GM20000 (cell line): Measurements from ENCODE around the gene CALR3.
"Not testable (repeated sequence)": the region's sequence is repeated elsewhere in the genome, so short reads cannot be mapped to it uniquely, and the experiment has no call there.

ENCODE experiments used
- DNase-seq: peaks from one replicate; pipeline ENCODE4 v3.0.0; 2012; ENCODE audit warnings: low spot score
- TF ChIP-seq, protein P1 (sequence below): IDR thresholded peaks from 2 replicates; pipeline ENCODE4 v1.5.1; 2012; ENCODE audit warnings: mild to moderate bottlenecking, control low read depth; ENCODE audit errors: extremely low read depth, missing control alignments

CALR3 gene, protein sequence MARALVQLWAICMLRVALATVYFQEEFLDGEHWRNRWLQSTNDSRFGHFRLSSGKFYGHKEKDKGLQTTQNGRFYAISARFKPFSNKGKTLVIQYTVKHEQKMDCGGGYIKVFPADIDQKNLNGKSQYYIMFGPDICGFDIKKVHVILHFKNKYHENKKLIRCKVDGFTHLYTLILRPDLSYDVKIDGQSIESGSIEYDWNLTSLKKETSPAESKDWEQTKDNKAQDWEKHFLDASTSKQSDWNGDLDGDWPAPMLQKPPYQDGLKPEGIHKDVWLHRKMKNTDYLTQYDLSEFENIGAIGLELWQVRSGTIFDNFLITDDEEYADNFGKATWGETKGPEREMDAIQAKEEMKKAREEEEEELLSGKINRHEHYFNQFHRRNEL

DNA sequence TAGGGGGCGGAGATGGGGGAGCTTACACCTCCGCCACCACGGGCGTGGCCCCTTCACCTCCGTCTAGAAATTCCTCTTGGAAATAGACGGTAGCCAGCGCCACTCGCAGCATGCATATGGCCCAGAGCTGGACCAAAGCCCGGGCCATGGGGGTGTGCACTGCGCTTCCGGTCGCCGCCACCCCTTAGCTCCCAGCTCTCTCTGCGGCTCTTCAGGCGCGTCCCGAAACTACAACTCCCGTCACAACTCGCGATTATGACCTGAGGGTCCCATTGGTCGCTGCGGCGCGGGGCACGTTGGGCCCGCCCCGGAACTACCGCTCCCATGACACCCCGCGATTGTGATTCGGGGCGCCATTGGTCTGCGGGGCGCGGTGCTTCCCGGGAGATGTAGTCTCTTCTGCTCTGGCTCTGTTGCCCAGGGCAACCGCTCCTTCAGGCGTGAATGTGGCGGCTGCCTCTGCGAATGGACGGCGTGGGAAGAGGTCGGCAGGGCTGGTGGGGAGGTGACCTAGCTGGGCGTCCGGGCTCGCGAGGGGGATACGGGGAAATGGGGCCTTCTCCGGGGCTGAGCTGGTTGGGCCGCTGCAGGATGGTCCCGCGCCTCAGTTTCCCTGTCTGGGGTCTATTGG is at the start of gene CALR3, which contains the start of gene C19orf44:
CALR3 (minus strand) TSS at position 186 of the 631 bp plus-strand sequence; CDS start at position 148, 38 bp downstream.
C19orf44 (plus strand) TSS at position 413 of the 631 bp plus-strand sequence. CDS start 4,399 bp downstream, outside the sequence.
- TF ChIP-seq, protein P1, sequence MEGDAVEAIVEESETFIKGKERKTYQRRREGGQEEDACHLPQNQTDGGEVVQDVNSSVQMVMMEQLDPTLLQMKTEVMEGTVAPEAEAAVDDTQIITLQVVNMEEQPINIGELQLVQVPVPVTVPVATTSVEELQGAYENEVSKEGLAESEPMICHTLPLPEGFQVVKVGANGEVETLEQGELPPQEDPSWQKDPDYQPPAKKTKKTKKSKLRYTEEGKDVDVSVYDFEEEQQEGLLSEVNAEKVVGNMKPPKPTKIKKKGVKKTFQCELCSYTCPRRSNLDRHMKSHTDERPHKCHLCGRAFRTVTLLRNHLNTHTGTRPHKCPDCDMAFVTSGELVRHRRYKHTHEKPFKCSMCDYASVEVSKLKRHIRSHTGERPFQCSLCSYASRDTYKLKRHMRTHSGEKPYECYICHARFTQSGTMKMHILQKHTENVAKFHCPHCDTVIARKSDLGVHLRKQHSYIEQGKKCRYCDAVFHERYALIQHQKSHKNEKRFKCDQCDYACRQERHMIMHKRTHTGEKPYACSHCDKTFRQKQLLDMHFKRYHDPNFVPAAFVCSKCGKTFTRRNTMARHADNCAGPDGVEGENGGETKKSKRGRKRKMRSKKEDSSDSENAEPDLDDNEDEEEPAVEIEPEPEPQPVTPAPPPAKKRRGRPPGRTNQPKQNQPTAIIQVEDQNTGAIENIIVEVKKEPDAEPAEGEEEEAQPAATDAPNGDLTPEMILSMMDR: no peak
- peak; percentile 94 for DNase-seq

DNA sequence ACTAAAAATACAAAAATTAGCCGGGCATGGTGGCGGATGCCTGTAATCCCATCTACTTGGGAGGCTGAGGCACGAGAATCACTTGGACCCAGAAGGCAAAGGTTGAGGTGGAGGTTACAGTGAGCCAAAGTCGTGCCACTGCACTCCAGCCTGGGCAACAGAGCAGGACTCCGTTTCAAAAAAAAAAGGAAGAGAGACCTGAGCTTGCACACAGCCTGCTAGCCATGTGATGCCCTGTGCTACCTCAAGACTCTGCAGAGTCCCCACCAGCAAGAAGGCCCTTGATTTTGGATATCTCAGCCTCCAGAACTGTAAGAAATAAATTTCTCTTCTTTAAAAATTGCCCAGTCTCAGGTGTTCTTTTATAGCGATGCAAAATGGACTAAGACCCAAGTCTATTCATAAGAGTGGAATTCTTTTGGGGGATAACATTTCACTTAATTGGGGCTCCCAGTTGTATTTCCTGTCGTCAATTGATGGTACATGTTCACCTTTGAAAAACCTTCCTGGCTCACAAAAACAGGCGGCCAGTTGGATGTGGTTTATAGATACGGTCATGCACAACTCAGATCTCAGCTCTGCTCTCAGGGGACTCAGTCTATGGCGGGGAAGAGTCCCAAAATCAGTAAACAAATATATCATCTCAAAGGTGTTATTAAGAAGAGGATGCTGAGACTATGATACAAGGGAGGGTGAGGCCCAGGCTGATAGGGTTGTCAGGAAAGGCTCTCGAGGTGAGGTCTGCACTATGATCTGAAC is 48.7 kb upstream of the CALR3 start:
- peak; percentile 24 for DNase-seq
- TF ChIP-seq, protein P1: no peak

DNA sequence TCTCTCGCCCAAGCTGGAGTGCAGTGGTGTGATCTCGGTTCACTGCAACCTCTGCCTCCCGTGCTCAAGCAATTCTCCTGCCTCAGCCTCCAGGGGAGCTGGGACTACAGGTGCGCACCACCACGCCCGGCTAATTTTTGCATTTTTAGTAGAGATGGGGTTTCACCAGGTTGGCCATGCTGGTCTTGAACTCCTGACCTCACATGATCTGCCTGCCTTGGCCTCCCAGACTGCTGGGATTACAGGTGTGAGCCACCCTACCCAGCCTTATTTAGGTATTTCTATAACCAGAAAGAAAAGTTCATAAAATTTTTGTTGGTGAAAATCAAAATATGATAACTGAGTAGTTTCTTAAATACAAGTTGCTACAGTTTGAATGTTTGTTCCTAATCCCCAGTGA is 47.8 kb upstream of the CALR3 start:
- not testable (repeated sequence) for DNase-seq

DNA sequence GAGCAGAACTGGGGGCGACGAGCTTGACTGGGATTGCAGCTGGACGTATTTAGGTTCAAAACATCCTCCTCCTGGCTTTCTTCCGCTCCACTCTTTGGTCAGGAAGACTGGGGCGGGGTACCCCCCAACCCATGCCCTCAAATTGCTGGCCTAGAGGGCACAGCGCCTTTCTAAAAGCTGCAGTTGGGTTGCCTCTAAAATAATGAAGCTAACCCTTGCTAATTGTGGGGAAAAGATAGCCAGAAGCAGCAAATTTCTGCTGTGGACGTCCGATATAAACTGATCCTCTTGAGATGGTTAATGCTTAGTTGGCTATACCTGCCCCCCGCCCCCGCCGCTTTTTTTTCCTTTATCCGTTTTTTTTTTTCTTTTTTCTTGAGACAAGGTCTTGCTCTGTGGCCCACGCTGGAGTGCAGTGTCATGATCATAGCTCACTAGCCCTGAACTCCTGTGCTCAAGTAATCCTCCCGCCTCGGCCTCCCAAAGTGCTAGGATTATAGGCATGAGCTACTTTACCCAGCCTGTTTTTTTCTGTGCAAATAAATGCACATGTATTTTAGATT is 47.0 kb upstream of the CALR3 start:
- DNase-seq: no peak
- TF ChIP-seq, protein P1: no peak

DNA sequence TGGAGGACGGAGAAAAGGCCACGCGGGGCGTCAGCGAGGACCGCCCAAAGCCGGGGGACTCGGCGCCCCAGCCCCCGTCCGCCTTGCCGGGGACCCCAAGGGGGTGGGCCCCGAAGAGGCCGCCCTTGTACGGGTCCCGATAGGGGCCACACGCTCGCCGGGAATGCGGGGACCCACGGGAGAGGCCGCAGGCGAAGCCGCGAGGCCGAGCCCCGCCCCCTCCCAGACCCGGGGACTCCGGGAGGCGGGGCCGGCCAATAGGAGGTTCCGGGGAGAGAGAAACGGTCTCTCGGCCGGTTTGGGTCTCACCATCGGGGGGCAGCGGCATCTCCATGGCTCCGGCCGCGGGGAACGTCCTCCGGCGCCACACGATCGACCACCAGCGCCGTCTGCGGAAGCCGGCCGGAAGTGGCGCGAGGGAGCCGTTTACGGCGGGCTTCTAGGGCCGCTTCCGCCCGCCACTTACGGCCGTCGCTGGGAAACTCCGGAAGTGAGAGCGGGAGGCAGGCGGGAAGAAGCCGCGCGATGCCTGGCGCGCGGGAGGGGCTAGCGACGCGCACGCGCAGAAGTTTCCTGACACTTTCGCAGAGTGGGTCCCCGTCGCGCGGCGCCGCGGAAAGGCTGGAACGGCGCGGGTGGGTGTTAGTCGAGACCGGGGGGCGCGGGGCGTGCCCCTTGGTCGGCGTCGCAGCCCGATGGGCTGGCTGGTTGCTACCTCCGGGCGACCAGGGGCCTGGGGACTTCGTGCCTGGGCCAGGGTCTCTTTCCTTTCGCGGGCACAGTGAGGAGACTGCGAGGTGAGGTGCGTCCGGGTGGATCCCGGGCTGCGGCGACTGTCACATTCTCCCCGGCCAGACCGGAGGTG is 46.3 kb upstream of the CALR3 start, which contains the start of gene CHERP:
CHERP (minus strand) TSS at position 393 of the 865 bp plus-strand sequence; CDS start at position 334, 59 bp downstream.
- TF ChIP-seq, protein P1: no peak
- peak; percentile 98 for DNase-seq

DNA sequence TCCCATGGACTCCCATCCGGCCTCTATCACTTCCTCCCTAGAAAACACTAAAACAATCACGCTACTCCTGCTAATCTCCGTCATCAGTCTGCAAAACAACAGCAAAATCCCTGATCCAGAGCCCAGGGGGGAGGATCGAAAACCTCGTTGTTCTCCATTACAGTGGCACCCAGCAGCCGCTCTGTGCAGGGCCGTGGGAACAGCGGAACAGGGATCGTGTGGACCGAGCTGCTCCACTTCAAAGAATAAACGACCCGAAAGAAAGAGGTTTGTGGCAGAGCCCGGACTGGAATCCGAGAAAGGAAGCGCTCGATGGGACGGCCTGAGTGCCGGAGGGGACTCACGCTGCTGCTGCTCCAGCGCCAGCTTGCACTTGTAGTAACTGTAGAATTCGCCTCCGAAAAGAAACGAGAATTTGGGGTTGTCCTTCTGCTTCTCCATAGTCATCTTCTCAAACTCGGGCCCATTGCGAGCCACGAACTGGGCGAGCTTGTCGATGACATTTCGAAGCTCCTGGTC is 45.6 kb upstream of the CALR3 start:
- TF ChIP-seq, protein P1: no peak
- no peak for DNase-seq
